ENCODE measurements around the gene COA8.

DNA sequence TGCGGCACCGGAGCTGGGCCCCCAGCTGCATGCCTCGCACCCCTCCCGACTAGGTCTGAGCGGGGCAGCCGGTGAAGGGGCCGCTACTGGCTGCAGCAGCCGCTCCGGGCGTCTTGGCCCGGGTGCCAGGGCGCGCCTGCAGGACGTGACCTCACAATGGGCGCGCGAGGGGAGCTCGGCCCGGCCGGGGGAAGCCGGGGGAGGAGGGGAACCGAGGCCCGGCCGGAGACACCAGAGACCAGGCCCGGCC, 656 bp upstream of the COA8 start:
- TF ChIP-seq, protein P1, sequence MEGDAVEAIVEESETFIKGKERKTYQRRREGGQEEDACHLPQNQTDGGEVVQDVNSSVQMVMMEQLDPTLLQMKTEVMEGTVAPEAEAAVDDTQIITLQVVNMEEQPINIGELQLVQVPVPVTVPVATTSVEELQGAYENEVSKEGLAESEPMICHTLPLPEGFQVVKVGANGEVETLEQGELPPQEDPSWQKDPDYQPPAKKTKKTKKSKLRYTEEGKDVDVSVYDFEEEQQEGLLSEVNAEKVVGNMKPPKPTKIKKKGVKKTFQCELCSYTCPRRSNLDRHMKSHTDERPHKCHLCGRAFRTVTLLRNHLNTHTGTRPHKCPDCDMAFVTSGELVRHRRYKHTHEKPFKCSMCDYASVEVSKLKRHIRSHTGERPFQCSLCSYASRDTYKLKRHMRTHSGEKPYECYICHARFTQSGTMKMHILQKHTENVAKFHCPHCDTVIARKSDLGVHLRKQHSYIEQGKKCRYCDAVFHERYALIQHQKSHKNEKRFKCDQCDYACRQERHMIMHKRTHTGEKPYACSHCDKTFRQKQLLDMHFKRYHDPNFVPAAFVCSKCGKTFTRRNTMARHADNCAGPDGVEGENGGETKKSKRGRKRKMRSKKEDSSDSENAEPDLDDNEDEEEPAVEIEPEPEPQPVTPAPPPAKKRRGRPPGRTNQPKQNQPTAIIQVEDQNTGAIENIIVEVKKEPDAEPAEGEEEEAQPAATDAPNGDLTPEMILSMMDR (IDR thresholded peaks at IDR 0.05; ENCODE audit: poor library complexity, severe bottlenecking) = no peak
- TF ChIP-seq, protein P2, sequence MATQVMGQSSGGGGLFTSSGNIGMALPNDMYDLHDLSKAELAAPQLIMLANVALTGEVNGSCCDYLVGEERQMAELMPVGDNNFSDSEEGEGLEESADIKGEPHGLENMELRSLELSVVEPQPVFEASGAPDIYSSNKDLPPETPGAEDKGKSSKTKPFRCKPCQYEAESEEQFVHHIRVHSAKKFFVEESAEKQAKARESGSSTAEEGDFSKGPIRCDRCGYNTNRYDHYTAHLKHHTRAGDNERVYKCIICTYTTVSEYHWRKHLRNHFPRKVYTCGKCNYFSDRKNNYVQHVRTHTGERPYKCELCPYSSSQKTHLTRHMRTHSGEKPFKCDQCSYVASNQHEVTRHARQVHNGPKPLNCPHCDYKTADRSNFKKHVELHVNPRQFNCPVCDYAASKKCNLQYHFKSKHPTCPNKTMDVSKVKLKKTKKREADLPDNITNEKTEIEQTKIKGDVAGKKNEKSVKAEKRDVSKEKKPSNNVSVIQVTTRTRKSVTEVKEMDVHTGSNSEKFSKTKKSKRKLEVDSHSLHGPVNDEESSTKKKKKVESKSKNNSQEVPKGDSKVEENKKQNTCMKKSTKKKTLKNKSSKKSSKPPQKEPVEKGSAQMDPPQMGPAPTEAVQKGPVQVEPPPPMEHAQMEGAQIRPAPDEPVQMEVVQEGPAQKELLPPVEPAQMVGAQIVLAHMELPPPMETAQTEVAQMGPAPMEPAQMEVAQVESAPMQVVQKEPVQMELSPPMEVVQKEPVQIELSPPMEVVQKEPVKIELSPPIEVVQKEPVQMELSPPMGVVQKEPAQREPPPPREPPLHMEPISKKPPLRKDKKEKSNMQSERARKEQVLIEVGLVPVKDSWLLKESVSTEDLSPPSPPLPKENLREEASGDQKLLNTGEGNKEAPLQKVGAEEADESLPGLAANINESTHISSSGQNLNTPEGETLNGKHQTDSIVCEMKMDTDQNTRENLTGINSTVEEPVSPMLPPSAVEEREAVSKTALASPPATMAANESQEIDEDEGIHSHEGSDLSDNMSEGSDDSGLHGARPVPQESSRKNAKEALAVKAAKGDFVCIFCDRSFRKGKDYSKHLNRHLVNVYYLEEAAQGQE (IDR thresholded peaks at IDR 0.05; ENCODE audit: borderline replicate concordance) = peak; percentile 39
- TF ChIP-seq SMC3 (conservative IDR thresholded peaks at IDR 0.05; ENCODE audit: poor library complexity) = no peak
- TF ChIP-seq MXI1 (conservative IDR thresholded peaks at IDR 0.05; ENCODE audit: poor library complexity, severe bottlenecking) = no peak
- TF ChIP-seq EP300 (conservative IDR thresholded peaks at IDR 0.05; ENCODE audit: poor library complexity, severe bottlenecking) = no peak
- TF ChIP-seq TAF1 (IDR thresholded peaks at IDR 0.05; ENCODE audit: low read depth) = peak; percentile 42
- TF ChIP-seq POLR2AphosphoS5 (IDR thresholded peaks at IDR 0.05) = no peak
- TF ChIP-seq RAD21 (conservative IDR thresholded peaks at IDR 0.05) = no peak
